ENCODE data around the gene TMEM80. TPM values are rescaled to one million over a fixed set of nuclear protein-coding genes. Genes with fewer than 3 reads are reported as not detected.

TMEM80 gene
- total RNA-seq, 4 donors from 2014 or later, result 8.8 to 32.8 (median 16.3) TPM

GRCh38 chr11:687751-688150, 7.9 kb upstream of the TMEM80 start:
- no peak for TF ChIP-seq CTCF (IDR thresholded peaks at IDR 0.05; ENCODE audit: low read depth)

GRCh38 chr11:688681-689080, 6.9 kb upstream of the TMEM80 start:
- TF ChIP-seq CTCF (IDR thresholded peaks at IDR 0.05; ENCODE audit: low read depth), result no peak

GRCh38 chr11:689625-690024, 6.0 kb upstream of the TMEM80 start:
- TF ChIP-seq CTCF (IDR thresholded peaks at IDR 0.05; ENCODE audit: low read depth), result no peak

GRCh38 chr11:690738-691633, 4.6 kb upstream of the TMEM80 start:
- TF ChIP-seq CTCF (IDR thresholded peaks at IDR 0.05; ENCODE audit: low read depth), result no peak

GRCh38 chr11:691710-692590, 3.7 kb upstream of the TMEM80 start:
- no peak for TF ChIP-seq CTCF (IDR thresholded peaks at IDR 0.05; ENCODE audit: low read depth)

GRCh38 chr11:692824-693414, 2.7 kb upstream of the TMEM80 start:
- no peak for TF ChIP-seq CTCF (IDR thresholded peaks at IDR 0.05; ENCODE audit: low read depth)

- no peak for TF ChIP-seq CTCF (IDR thresholded peaks at IDR 0.05; ENCODE audit: low read depth)
These were observed 2.2 kb upstream of the TMEM80 start for GRCh38 chr11:693415-693831.

Data from subcutaneous adipose tissue (tissue), 4 donors.